ENCODE data around the gene FADS2. TPM values are rescaled to one million over a fixed set of nuclear protein-coding genes. Genes with fewer than 3 reads are reported as not detected.
A peak's percentile ranks its signal among the peaks of the same experiment; 100 is the strongest.

Gene FADS2
- total and polyA plus RNA-seq, 9 of the 15 experiments (the other 6 are each of a cell fraction or from before 2014, with no cell fraction given): 2.9 to 42.8 (median 16.2) TPM

- no peak for TF ChIP-seq GTF2A2 (tag; IDR thresholded peaks at IDR 0.05)
- TF ChIP-seq BCOR (IDR thresholded peaks at IDR 0.05): no peak
- peak; percentile 73; the same call in 1 of the 2 replicates for TF ChIP-seq GATAD2A (IDR thresholded peaks at IDR 0.05)
- no peak for TF ChIP-seq RBM34 (IDR thresholded peaks at IDR 0.05; ENCODE audit: borderline replicate concordance, insufficient read depth, low read length)
- no peak for TF ChIP-seq CREBBP (IDR thresholded peaks at IDR 0.05; ENCODE audit: low read depth, low read length)
- TF ChIP-seq POLR2AphosphoS5 (IDR thresholded peaks at IDR 0.05; ENCODE audit: control insufficient read depth, insufficient read depth, low read depth, low read length): peak; percentile 96
- peak; percentile 32; the same call in 1 of the 2 replicates for TF ChIP-seq CXXC5 (CRISPR knock-in tag; IDR thresholded peaks at IDR 0.05)
- no peak for TF ChIP-seq ZNF146 (CRISPR knock-in tag; IDR thresholded peaks at IDR 0.05; ENCODE audit: unreplicated experiment)
- TF ChIP-seq ZNF778 (CRISPR knock-in tag; IDR thresholded peaks at IDR 0.05): no peak
- TF ChIP-seq SMARCE1 (IDR thresholded peaks at IDR 0.05): peak; percentile 98
- 0 out of 2 replicates have a peak, but pooled peaks have one; percentile 34 for TF ChIP-seq ZNF444 (CRISPR knock-in tag; IDR thresholded peaks at IDR 0.05)
- TF ChIP-seq MAFG (tag; conservative IDR thresholded peaks at IDR 0.05): peak; percentile 24; the same call in 1 of the 2 replicates
- TF ChIP-seq MLLT1 (IDR thresholded peaks at IDR 0.05): no peak
- peak; percentile 98 for TF ChIP-seq SMARCA4 (IDR thresholded peaks at IDR 0.05)
- no peak for TF ChIP-seq RREB1 (CRISPR knock-in tag; IDR thresholded peaks at IDR 0.05)
- TF ChIP-seq NBN (IDR thresholded peaks at IDR 0.05; ENCODE audit: low read depth): no peak
- TF ChIP-seq ESRRA (IDR thresholded peaks at IDR 0.05; ENCODE audit: borderline replicate concordance, low read depth): no peak
- no peak for TF ChIP-seq PRPF4 (IDR thresholded peaks at IDR 0.05; ENCODE audit: insufficient read depth, low read depth, low read length, poor library complexity, severe bottlenecking)
- no peak for TF ChIP-seq MXI1 (IDR thresholded peaks at IDR 0.05; ENCODE audit: low read depth, low read length)
- no peak for TF ChIP-seq TAF9B (IDR thresholded peaks at IDR 0.05; ENCODE audit: partially characterized antibody)
- peak; percentile 79 for TF ChIP-seq MTA3 (IDR thresholded peaks at IDR 0.05; ENCODE audit: borderline replicate concordance)
- TF ChIP-seq THRAP3 (IDR thresholded peaks at IDR 0.05; ENCODE audit: borderline replicate concordance): peak; percentile 18; the same call in 1 of the 2 replicates
- no peak for TF ChIP-seq HEY1 (CRISPR knock-in tag; IDR thresholded peaks at IDR 0.05; ENCODE audit: borderline replicate concordance)
Observed at GRCh38 chr11:61800331-61801281, 27.5 kb upstream of the FADS2 start (continued).
